Measurements from ENCODE around the gene RUFY3.
A peak's percentile ranks its signal among the peaks of the same experiment; 100 is the strongest.

Gene RUFY3

DNA sequence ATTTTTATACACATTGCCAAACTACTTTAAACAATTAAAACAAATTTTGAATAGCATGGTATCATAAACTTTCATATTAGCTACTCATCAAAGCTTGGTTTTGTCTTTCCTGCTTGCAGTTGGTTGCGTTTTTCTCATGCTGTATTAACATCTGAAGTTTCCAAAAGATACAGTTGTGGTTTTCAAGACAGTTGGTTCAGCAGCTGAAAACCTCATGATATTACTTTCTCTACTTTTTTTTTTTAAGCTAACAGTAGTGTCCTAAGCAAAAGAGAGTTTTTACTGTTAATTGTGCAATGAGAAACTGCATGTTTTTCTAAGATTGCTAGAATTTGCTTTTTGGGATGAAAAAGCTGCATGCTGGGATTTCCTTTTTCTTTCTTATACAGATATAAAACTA is 15.2 kb downstream of the RUFY3 start:
- Histone ChIP-seq H3K9ac (ENCODE audit: low read length) (no peak overlapping the region), H3K4me1 (ENCODE audit: low read length) (peaks cover 31% of the 10 kb centered on the region), H2AFZ (ENCODE audit: low read length) (no peak overlapping the region), H3F3A (ENCODE audit: insufficient read depth, low read length) (peaks cover 22% of the 10 kb centered on the region), H3K4me3 (ENCODE audit: low read length) (no peak overlapping the region), H3K79me2 (ENCODE audit: low read length) (peaks cover 62% of the 10 kb centered on the region), H3K9me3 (replicated peaks; ENCODE audit: insufficient read depth, low read length) (no peaks in the 10 kb centered on the region), H3K27ac (ENCODE audit: low read length) (no peak overlapping the region), H4K20me1 (ENCODE audit: insufficient read depth, low read length) (peaks cover 5% of the 10 kb centered on the region; the same call in 1 of the 2 replicates), H3K27me3 (replicated peaks; ENCODE audit: insufficient read depth, low read length) (no peaks in the 10 kb centered on the region), H3K36me3 (replicated peaks; ENCODE audit: insufficient read depth, low read length) (no peaks in the 10 kb centered on the region), H3K9me2 (replicated peaks; ENCODE audit: insufficient read depth, low read length) (no peaks in the 10 kb centered on the region), H3K4me2 (ENCODE audit: low read depth, low read length) (peak overlapping the region; percentile 1; the same call in 1 of the 2 replicates)
- TF ChIP-seq EZH2 (optimal IDR thresholded peaks at IDR 0.05; ENCODE audit: low read depth, low read length): no peak
- TF ChIP-seq, protein P1, sequence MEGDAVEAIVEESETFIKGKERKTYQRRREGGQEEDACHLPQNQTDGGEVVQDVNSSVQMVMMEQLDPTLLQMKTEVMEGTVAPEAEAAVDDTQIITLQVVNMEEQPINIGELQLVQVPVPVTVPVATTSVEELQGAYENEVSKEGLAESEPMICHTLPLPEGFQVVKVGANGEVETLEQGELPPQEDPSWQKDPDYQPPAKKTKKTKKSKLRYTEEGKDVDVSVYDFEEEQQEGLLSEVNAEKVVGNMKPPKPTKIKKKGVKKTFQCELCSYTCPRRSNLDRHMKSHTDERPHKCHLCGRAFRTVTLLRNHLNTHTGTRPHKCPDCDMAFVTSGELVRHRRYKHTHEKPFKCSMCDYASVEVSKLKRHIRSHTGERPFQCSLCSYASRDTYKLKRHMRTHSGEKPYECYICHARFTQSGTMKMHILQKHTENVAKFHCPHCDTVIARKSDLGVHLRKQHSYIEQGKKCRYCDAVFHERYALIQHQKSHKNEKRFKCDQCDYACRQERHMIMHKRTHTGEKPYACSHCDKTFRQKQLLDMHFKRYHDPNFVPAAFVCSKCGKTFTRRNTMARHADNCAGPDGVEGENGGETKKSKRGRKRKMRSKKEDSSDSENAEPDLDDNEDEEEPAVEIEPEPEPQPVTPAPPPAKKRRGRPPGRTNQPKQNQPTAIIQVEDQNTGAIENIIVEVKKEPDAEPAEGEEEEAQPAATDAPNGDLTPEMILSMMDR (IDR thresholded peaks at IDR 0.05; ENCODE audit: low read length): no peak
- no peak for TF ChIP-seq EZH2phosphoT487 (IDR thresholded peaks at IDR 0.05; ENCODE audit: low read length)
- DNase-seq: peak; percentile 72

DNA sequence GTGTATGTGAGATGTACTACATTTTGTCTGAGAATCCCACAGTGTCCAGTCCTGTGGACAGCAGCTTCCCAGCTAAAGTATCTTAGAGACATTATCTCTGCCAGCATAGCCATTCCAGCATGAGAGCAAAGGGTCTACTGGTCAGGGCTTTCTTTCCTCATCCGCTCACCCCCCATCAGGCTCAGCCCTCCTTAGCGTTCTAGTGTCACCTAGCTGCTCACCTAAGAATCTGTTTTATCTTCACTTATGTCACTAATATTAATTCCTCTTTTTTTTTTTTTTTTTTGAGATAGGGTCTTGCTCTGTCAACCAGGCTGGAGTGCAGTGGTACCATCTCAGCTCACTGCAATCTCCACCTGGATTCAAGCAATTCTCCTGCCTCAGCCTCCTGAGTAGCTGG is 15.6 kb downstream of the RUFY3 start:
- Histone ChIP-seq H4K20me1 (ENCODE audit: insufficient read depth, low read length) (peaks cover 5% of the 10 kb centered on the region; the same call in 1 of the 2 replicates), H3K4me3 (ENCODE audit: low read length) (no peak overlapping the region), H3K27me3 (replicated peaks; ENCODE audit: insufficient read depth, low read length) (no peaks in the 10 kb centered on the region), H3K27ac (ENCODE audit: low read length) (no peak overlapping the region), H3K9me3 (replicated peaks; ENCODE audit: insufficient read depth, low read length) (no peaks in the 10 kb centered on the region), H3K36me3 (replicated peaks; ENCODE audit: insufficient read depth, low read length) (no peaks in the 10 kb centered on the region), H3K4me2 (ENCODE audit: low read depth, low read length) (peak overlapping the region; percentile 1; the same call in 1 of the 2 replicates), H3K9me2 (replicated peaks; ENCODE audit: insufficient read depth, low read length) (no peaks in the 10 kb centered on the region), H2AFZ (ENCODE audit: low read length) (no peak overlapping the region), H3K4me1 (ENCODE audit: low read length) (peaks cover 28% of the 10 kb centered on the region), H3K79me2 (ENCODE audit: low read length) (peaks cover 61% of the 10 kb centered on the region), H3F3A (ENCODE audit: insufficient read depth, low read length) (peaks cover 22% of the 10 kb centered on the region), H3K9ac (ENCODE audit: low read length) (no peak overlapping the region)
- no peak for TF ChIP-seq EZH2phosphoT487 (IDR thresholded peaks at IDR 0.05; ENCODE audit: low read length)
- TF ChIP-seq, protein P1 (IDR thresholded peaks at IDR 0.05; ENCODE audit: low read length): no peak
- no peak for TF ChIP-seq EZH2 (optimal IDR thresholded peaks at IDR 0.05; ENCODE audit: low read depth, low read length)
- no peak for DNase-seq

DNA sequence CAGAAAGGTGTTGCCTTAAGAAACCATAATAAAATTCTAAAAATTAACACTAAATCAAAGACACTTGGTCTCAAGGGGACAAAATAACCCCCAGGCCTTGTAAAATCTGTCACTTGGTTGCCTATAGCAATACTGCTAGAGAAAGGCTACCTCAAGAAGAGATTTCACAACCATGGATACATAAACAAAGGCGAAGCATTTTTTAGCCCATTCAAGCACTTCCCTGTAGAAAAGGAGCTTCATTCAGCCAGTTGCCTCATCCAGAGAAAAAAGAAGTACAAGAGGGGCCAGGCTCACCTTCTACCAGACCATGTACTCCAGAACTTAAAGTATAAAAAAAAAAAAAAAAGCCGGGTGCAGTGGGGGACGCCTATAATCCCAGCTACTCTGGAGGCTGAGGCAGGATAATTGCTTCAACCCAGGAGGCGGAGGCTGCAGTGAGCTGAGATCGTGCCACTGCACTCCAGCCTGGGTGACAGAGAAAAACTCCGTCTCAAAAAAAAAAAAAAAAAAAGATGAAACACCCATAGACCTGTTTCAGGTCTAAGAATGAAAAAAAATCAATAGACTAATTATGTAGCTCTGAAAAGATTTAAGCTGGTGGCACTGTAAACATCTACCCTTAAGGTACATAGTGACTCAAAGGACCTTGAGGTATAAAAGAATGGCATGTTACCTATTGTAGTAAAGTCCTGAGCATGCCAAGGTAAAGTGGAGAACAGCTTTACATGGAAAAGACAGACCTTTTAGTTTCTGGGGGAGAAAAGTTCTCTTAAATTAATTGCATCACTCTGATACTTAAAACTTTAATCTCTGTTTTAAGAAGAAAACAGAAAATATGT is 18.0 kb downstream of the RUFY3 start:
- Histone ChIP-seq H3K4me3 (ENCODE audit: low read length) (no peak overlapping the region), H4K20me1 (ENCODE audit: insufficient read depth, low read length) (peaks cover 5% of the 10 kb centered on the region; the same call in 1 of the 2 replicates), H3K4me1 (ENCODE audit: low read length) (peaks cover 21% of the 10 kb centered on the region), H3K9me3 (replicated peaks; ENCODE audit: insufficient read depth, low read length) (no peaks in the 10 kb centered on the region), H3K4me2 (ENCODE audit: low read depth, low read length) (no peak overlapping the region), H3K9ac (ENCODE audit: low read length) (no peak overlapping the region), H3K36me3 (replicated peaks; ENCODE audit: insufficient read depth, low read length) (no peaks in the 10 kb centered on the region), H2AFZ (ENCODE audit: low read length) (no peak overlapping the region), H3K79me2 (ENCODE audit: low read length) (peaks cover 68% of the 10 kb centered on the region), H3K27me3 (replicated peaks; ENCODE audit: insufficient read depth, low read length) (no peaks in the 10 kb centered on the region), H3K9me2 (replicated peaks; ENCODE audit: insufficient read depth, low read length) (no peaks in the 10 kb centered on the region), H3F3A (ENCODE audit: insufficient read depth, low read length) (peaks cover 11% of the 10 kb centered on the region), H3K27ac (ENCODE audit: low read length) (no peak overlapping the region)
- TF ChIP-seq EZH2phosphoT487 (IDR thresholded peaks at IDR 0.05; ENCODE audit: low read length): no peak
- TF ChIP-seq EZH2 (optimal IDR thresholded peaks at IDR 0.05; ENCODE audit: low read depth, low read length): no peak
- TF ChIP-seq, protein P1 (IDR thresholded peaks at IDR 0.05; ENCODE audit: low read length): no peak
- no peak for DNase-seq
